Heart left ventricle (tissue), 13 donors: ENCODE results near the gene TMC2.

ENCODE experiments used
- CTCF ChIP-seq, 12 donors: fragments of 200-600 bp; sonication (generic) in 4 of 12; IDR thresholded peaks; one replicate each; pipeline versions ENCODE4 v1.5.0 to v1.8.0; 2018 to 2022; ENCODE audit warnings: antibody characterized with exemption in 12 of 12, mild to moderate bottlenecking in 5 of 12
- POLR2A ChIP-seq, 2 donors: fragments of 450-650 bp; IDR thresholded peaks; one replicate each; pipeline ENCODE4 v1.6.1; 2017; ENCODE audit warnings: antibody characterized with exemption in 2 of 2, mild to moderate bottlenecking in 2 of 2, moderate library complexity in 2 of 2
- donor health status: ischemic (EF 13 %, LVEDD 7.1; RV severe dilation, severe dysfunction).
- donor health status: DM: no; HTN: yes; CAD: no.
- donor health status: DM: no; HTN: no; CAD: no.
- donor health status: ischemic (EF 25% LVEDD 6.9; RV normal size, moderate dysfunction).
- donor health status: ischemic (EF 25% LVEDD 5.7; RV mildly dilated, moderate dysfunction).
- donor health status: ischemic (EF 35%, LVEDD 5.7; RV mildly dilated, moderate dysfunction).
- donor health status: nonischemic (EF 11% LVEDD 7.7; RV severe dilation, severe dysfunction).
- donor health status: DM: yes; HTN: yes; CAD: no.
- donor health status: PGD.
- donor health status: ischemic (EF 29% LVEDD 5.4; RV normal size, mild dysfunction).
- donor health status: nonischemic (EF 23%, LVEDD 6.1; RV moderate dilation, normal function).

GRCh38 chr20:2690213-2690612, 153.8 kb downstream of the TMC2 start:
- TF ChIP-seq CTCF (IDR thresholded peaks at IDR 0.05) (no peak), POLR2A (IDR thresholded peaks at IDR 0.05) (no peak)
